NB4 (cell line): ENCODE measurements around the gene CHST8.

Experiments
- MYC ChIP-seq: IDR thresholded peaks from 2 replicates; pipeline ENCODE4 v1.6.1; 2011; ENCODE audit warnings: low read depth, low read length
- POLR2A ChIP-seq: IDR thresholded peaks from 2 replicates; pipeline ENCODE4 v1.6.1; 2011; ENCODE audit warnings: mild to moderate bottlenecking; ENCODE audit not compliant: insufficient read length; ENCODE audit errors: extremely low read depth
- TF ChIP-seq, protein P1 (sequence below): IDR thresholded peaks from one replicate; pipeline ENCODE4 v1.5.1; 2012; ENCODE audit warnings: low read depth, low read length
- TF ChIP-seq, protein P2 (sequence below): IDR thresholded peaks from 2 replicates; pipeline ENCODE4 v1.6.1; 2011; ENCODE audit warnings: low read depth, low read length

DNA sequence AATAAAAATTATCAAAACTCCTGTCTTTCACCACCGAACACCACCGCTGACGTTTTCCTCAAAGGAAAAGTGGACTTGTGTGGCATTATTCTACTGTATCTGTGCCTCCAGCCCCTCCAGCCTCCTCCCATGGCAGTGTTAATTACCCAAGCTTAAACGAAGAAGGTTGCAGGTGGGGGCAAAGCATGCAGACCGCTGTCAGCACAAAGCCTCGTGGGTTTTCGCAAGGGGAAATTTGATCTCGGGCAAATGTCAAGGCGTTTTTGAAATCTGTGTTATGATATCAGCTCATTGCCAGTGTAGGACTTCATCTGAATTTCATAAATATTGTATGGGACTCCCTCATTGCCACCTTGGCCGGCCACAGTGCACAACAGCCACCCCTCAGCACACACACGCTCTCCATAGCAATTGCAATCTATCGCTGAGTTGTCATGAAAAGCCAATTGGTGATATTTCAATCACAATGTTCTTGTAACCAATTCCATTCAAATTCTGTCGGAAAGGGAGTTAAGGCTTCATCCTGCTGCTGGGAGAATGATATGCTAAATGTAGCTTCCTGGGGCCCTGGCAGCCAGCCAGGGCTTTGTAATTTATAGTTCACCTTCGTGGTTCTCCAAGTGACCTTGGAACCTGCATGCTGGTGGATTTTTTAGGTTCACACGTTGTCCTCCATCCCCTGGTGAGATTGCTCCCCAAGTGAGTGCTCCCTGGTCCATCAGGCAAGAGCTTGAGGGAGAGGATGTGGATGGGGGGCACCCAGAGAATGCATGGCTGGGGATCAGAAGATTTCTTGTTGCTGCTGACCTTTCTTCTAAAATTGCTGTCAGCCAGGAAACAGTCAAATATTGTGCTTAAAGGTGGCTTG, 16.6 kb downstream of the CHST8 start:
- TF ChIP-seq, protein P1, sequence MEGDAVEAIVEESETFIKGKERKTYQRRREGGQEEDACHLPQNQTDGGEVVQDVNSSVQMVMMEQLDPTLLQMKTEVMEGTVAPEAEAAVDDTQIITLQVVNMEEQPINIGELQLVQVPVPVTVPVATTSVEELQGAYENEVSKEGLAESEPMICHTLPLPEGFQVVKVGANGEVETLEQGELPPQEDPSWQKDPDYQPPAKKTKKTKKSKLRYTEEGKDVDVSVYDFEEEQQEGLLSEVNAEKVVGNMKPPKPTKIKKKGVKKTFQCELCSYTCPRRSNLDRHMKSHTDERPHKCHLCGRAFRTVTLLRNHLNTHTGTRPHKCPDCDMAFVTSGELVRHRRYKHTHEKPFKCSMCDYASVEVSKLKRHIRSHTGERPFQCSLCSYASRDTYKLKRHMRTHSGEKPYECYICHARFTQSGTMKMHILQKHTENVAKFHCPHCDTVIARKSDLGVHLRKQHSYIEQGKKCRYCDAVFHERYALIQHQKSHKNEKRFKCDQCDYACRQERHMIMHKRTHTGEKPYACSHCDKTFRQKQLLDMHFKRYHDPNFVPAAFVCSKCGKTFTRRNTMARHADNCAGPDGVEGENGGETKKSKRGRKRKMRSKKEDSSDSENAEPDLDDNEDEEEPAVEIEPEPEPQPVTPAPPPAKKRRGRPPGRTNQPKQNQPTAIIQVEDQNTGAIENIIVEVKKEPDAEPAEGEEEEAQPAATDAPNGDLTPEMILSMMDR, result no peak
- TF ChIP-seq POLR2A, result no peak
- TF ChIP-seq, protein P2, sequence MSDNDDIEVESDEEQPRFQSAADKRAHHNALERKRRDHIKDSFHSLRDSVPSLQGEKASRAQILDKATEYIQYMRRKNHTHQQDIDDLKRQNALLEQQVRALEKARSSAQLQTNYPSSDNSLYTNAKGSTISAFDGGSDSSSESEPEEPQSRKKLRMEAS, result no peak
- no peak for TF ChIP-seq MYC
